Left ventricle myocardium inferior (tissue), 1 donor: ENCODE measurements around the gene ATP6V0B. TPM values are rescaled to one million over a fixed set of nuclear protein-coding genes. Genes with fewer than 3 reads are reported as not detected.

ENCODE experiments used
- DNase-seq: peaks from one replicate; pipeline ENCODE4 v3.0.0-alpha.2; 2020
- H3K27ac ChIP-seq: fragments of 200-600 bp; replicated peaks from 2 replicates; pipeline ENCODE4 v1.8.0; 2021
- H3K27me3 ChIP-seq: fragments of 200-600 bp; 2 replicates; pipeline ENCODE4 v1.8.0; 2021; ENCODE audit warnings: low read depth
- H3K36me3 ChIP-seq: fragments of 200-600 bp; 2 replicates; pipeline ENCODE4 v1.8.0; 2021
- H3K4me1 ChIP-seq: fragments of 200-600 bp; 2 replicates; pipeline ENCODE4 v1.8.0; 2021
- H3K4me3 ChIP-seq: fragments of 200-600 bp; 2 replicates; pipeline ENCODE4 v1.8.0; 2021; ENCODE audit warnings: mild to moderate bottlenecking, moderate library complexity
- H3K9me3 ChIP-seq: fragments of 200-600 bp; replicated peaks from 2 replicates; pipeline ENCODE4 v1.8.0; 2021
- CTCF ChIP-seq: fragments of 200-600 bp; IDR thresholded peaks from 2 replicates; pipeline ENCODE4 v1.8.0; 2021; ENCODE audit warnings: antibody characterized with exemption, mild to moderate bottlenecking, borderline replicate concordance
- intact Hi-C: fragments of 100-400 bp; cut with micrococcal nuclease; formaldehyde crosslinking; loops from one replicate; pipeline ENCODE4 v1.11.0; 2022
- total RNA-seq: library from RNA; stranded (reverse); fragmentation: NEBNext Ultra II Directional; extraction: Animal tissue kit (Norgen Biotek cat#: 25700); gene quantifications from one replicate; pipeline ENCODE4 v1.2.1, GENCODE V29; 2021
- donor health status: DM: no; HTN: yes; CAD: no; lungs with severe emphysema.

Gene ATP6V0B
- total RNA-seq, 1 donor from 2014 or later = 80.6 TPM

- Histone ChIP-seq H3K4me1 (peaks cover 27% of the 10 kb centered on the region), H3K4me3 (no peak overlapping the region), H3K36me3 (no peaks in the 10 kb centered on the region), H3K27me3 (peaks cover 6% of the 10 kb centered on the region), H3K27ac (no peak overlapping the region), H3K9me3 (no peaks in the 10 kb centered on the region)
- TF ChIP-seq CTCF = no peak
- intact Hi-C loops = no loop called here
- DNase-seq = no peak
These were observed 52.6 kb downstream of the ATP6V0B start for GRCh38 chr1:44027320-44027719.

Other genes starting within 250 kb of the ATP6V0B start
- 0.14 TPM for gene ARTN, start 41.2 kb upstream of the ATP6V0B start, total RNA-seq
- gene IPO13, start 28.0 kb upstream of the ATP6V0B start, total RNA-seq = 57.4 TPM
- 18.2 TPM for gene DPH2, start 5.0 kb upstream of the ATP6V0B start, total RNA-seq
- 40.3 TPM for gene B4GALT2, start 4.2 kb downstream of the ATP6V0B start, total RNA-seq
- gene CCDC24, start 16.6 kb downstream of the ATP6V0B start, total RNA-seq = 1.4 TPM
- 1.2 TPM for gene SLC6A9, start 56.5 kb downstream of the ATP6V0B start, total RNA-seq
- gene KLF17, start 143.9 kb downstream of the ATP6V0B start, total RNA-seq = not detected
- not detected for gene KLF18, start 166.7 kb downstream of the ATP6V0B start, total RNA-seq
- gene DMAP1, start 238.5 kb downstream of the ATP6V0B start, total RNA-seq = 26.7 TPM